Daoy (cell line): ENCODE data around the gene SHC1. TPM values are rescaled to one million over a fixed set of nuclear protein-coding genes. Genes with fewer than 3 reads are reported as not detected.

Experiments
- DNase-seq: peaks from one replicate; pipeline ENCODE4 v3.0.0-alpha.2; 2015; ENCODE audit warnings: low read depth
- total RNA-seq: library from RNA; depleted of rRNA; stranded (reverse); fragments of >200 nt; shearing (Covaris generic); gene quantifications from 2 replicates; pipeline ENCODE4 v1.2.3, GENCODE V29; 2014; rRNA removed

Gene SHC1, protein sequence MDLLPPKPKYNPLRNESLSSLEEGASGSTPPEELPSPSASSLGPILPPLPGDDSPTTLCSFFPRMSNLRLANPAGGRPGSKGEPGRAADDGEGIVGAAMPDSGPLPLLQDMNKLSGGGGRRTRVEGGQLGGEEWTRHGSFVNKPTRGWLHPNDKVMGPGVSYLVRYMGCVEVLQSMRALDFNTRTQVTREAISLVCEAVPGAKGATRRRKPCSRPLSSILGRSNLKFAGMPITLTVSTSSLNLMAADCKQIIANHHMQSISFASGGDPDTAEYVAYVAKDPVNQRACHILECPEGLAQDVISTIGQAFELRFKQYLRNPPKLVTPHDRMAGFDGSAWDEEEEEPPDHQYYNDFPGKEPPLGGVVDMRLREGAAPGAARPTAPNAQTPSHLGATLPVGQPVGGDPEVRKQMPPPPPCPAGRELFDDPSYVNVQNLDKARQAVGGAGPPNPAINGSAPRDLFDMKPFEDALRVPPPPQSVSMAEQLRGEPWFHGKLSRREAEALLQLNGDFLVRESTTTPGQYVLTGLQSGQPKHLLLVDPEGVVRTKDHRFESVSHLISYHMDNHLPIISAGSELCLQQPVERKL
- 112 and 126 TPM in 2 replicates for total RNA-seq

DNA sequence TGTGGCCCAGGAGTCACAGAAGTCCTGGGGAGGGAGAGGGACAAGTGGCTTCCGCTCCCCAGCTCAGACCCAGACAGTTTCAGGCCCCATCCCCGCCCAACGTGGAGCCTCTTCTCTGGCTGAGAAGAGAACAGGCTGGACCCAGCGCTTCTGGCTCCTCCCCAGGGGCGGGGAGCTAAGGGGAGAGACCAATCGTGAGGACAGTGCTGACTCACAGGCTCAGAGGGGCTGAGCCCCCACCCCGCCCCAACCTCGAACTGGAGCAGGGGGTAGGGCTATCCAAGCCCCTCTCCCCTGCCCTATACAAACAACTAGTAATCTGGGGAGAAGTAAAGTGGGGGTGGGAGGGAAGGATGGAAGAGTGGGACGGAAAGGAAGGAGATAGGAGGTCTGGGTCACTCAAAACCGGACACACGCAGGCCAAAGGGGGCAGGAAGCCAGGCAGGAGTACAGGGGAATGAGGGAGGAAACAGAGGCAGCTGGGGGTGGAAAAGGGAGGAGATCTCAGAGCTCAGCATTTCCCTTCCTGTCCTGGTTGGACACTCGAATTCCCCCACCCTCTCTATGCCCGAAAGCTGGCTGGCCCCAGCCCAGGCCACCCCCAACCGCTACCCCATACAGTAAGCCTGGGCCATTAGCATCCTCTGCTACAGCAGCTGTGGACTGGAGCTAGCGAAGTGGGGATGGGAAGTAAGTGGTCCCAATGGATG lies at the start of gene SHC1:
SHC1 (minus strand) TSS at position 117 of the 710 bp plus-strand sequence. CDS start 221 bp downstream, outside the sequence.
- DNase-seq = peak; percentile 98

DNA sequence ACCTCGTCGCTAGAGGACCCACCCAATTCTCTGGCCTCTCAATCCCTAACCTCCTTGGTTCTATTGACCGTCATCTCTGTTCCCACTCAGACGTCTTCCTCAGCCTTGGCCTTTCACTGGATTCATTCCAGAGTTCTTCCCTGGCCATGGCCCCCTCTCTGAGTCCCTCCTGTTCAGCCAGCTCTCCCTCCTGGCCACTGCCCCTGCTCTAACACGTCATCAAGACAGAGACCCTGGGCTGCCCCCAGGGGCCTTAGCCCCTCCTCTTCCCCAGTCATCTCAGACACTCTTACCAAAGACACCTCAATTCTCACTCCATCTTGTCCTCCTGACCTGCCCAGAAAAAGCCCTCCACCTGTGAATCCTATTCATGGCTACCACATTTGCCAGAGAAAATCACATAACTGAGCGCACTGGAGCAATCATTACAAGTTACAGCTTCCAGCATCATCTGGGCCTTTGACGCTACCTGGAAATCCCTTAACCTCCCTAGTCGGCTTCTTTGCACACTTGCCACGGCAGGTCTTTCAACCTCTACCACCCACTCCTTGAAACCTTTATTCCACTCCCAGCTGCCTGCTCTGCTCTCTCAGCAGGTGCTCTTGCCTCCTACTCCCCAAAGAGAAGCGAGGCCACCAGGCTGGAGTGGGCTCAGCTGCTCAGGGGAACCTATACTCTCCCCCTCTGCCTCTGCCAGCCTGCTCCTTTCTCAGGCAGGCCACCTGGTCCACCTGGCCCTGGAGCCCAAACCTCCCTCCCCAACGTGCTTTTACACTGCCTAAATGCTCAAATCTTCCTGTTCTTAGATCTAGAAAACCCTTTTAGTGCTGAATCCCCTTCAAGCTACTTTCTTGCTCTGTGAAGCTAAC lies 49.1 kb upstream of the SHC1 start:
- no peak for DNase-seq

- DNase-seq = no peak
Measured at GRCh38 chr1:155018617-155019348, 48.2 kb upstream of the SHC1 start.

DNA sequence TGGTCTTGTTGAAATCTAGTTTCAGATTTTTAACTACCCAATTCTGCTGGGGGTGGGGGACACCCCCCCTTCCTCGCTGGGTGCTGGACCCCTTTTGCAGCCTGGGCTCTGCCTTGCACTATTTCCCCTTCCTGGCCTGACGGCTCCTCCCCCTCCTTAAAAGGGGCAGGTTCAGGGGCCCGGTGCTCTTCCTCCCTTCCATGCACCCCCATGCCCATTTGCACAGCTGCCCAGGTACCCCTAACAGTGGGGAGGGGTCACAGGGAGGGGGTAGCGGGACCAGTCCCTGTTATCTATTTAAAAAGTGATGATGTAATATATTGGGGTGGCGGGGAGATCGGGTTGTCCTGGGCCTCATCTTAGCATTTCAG lies 47.4 kb upstream of the SHC1 start:
- DNase-seq = no peak

DNA sequence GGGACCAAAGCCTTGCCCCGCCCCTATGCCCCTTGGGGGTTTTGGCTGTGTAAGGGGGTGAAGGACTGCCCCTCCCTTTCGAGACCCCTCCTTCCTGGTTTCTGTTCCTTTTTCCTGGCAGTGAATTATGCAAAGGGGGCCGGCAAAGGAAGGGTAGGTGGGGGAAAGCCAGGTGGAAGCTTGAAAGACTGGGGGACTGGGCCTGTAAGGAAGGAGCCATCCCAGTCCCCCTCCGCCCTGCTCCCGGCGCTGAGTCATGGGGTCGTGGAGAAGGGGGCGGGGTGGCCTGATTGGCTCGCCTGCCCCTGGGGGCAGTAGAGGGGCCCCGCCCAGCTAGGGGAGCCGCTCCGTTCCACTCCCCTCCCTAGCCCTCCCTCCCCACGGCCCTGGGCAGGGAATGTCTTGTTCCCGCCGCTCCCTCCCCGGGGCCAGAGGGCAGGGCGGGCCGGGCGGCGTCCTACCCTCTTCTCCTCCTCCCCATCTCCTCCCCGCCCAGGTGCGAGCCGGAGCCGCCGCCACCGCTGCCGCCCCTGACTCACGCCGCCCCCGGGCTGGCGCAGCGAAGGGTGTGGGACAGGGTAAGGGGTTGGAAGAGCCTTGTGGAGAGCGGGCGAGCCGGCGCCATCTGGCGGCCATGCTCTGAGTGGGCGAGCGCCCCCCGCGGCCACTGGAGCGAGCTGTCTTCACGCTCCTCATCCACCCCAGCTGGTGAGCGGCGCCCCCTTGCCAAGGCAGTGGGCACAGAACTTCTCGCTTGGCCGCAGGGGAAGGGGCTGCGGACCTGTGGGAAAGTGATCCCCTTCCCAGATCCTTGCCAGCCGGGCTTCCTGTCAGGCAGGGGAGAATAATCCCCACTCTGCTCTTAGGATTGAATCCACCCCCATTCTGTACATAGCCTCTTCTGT lies 46.7 kb upstream of the SHC1 start:
- DNase-seq = peak; percentile 98

DNA sequence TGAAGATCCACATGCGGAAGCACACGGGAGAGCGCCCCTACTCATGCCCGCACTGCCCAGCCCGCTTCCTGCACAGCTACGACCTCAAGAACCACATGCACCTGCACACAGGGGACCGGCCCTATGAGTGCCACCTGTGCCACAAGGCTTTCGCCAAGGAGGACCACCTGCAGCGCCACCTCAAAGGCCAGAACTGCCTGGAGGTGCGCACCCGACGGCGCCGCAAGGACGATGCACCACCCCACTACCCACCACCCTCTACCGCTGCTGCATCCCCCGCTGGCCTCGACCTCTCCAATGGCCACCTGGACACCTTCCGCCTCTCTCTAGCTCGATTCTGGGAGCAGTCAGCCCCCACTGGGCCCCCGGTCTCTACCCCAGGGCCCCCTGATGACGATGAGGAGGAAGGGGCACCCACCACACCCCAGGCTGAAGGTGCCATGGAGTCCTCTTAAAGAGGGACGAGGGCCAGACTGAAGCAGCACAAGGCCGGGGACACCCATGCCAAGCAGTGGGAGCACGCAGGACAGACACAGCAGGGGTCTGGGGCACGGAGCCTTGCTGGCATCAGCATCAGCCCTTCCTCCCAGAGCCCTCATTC lies 45.8 kb upstream of the SHC1 start:
- no peak for DNase-seq

GRCh38 chr1:155015527-155016230 lies 45.1 kb upstream of the SHC1 start:
- DNase-seq = no peak

DNA sequence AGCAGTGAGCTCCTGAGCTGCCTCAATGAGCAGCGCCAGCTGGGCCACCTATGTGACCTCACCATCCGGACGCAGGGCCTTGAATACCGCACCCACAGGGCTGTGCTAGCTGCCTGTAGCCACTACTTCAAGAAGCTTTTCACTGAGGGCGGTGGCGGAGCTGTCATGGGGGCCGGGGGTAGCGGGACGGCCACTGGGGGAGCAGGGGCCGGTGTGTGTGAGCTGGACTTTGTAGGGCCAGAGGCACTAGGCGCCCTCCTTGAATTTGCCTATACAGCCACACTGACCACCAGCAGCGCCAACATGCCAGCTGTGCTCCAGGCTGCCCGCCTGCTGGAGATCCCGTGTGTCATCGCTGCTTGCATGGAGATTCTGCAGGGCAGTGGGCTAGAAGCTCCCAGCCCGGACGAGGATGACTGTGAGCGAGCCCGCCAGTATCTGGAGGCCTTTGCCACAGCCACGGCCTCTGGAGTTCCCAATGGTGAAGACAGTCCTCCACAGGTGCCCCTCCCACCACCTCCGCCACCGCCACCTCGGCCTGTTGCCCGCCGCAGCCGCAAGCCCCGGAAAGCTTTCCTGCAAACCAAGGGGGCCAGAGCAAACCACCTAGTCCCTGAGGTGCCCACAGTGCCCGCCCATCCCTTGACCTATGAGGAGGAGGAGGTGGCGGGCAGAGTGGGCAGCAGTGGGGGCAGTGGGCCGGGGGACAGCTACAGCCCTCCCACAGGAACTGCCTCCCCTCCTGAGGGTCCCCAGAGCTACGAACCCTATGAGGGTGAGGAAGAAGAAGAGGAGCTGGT lies 44.4 kb upstream of the SHC1 start:
- no peak for DNase-seq

DNA sequence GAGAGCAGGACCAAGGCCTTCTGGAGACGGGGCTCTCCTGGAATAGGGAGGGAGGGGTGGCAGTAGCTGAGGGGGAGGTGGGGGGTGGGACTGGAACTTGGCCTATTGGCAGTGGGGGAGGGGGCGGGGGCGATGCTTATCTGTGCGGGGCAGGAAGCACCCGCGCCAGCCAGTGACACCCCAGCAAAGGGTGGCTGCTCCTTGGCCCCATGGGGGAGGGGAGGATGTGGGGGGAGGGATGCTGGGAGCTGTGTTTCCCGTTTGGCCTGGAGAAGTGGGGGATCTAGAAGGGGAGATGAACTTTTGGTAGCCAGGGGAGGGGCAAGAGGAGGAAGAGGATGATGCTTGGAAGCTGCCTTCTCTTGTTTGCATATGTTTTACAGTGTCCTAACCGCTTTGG lies 43.1 kb upstream of the SHC1 start:
- DNase-seq = no peak

DNA sequence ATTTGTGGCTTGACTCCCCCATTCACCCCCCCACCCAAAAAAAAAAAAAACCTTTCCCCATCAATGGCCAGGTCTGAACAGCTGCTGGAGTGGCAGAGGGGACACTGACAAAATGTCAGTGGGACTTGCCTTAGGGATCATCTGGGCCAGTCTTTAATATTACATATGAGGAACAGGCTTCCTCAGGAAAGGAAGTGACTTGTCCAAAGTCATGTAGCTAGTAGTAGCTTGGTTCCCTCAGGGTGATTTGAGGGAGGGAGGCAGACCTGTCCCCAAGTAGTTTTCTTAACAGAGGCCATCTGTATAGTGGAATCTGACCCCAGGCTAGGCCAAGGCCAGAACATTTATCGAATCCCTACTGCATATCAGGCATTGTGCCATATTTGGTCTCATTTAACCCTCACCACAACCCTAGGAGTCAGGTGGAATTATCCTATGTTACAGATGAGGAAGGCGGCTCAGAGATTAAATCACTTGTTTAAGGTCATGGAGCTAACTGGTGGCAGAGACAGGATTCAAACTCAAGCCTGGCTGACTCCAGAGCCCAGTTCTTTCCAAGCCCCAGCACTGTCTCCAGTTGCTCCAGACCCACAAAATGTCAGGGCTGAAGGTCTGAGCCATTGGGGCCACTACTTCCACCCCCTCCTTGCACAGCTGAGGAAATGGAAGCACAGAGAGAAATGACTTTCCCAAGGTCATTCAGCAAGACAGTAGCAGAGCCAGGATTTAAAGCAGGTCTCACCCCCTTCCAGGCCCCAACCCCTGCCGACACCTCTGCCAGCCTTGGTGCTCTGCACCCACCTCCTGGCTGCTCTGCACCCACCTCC lies 42.4 kb upstream of the SHC1 start:
- no peak for DNase-seq

- peak; percentile 58 for DNase-seq
Measured at GRCh38 chr1:155012026-155012546, 41.5 kb upstream of the SHC1 start.

DNA sequence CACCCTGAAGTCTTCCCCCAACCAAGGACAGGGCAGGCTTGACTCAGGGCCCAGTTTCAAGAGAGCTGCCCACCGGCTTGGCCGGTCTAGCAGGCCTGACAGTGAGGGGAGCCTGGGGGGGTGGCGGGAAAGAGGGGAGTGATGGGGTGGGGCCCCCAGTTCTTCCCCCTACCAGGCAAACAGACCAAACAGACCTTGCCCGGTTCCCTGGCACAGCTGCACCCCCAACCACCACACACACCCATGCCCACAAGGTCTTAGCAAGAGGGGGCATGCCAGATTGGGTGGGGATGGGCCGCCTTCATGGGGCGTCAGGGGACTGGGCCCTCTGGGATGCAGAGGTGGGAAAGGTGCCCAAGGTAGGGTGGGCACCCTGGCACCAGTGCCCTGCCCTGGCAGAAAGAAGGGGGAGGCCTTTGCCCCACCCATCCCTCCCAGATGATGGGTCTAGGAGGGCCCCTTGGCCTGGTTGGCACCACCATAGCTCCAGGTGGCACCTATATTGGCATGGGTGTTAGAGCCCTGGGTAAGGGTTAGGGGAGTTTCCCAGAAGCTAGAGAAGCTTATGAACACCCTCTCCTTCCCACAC lies 41.0 kb upstream of the SHC1 start:
- no peak for DNase-seq

- no peak for DNase-seq
Measured at GRCh38 chr1:155011004-155011416, 40.5 kb upstream of the SHC1 start.

GRCh38 chr1:155010211-155010918 lies 39.8 kb upstream of the SHC1 start:
- no peak for DNase-seq

DNA sequence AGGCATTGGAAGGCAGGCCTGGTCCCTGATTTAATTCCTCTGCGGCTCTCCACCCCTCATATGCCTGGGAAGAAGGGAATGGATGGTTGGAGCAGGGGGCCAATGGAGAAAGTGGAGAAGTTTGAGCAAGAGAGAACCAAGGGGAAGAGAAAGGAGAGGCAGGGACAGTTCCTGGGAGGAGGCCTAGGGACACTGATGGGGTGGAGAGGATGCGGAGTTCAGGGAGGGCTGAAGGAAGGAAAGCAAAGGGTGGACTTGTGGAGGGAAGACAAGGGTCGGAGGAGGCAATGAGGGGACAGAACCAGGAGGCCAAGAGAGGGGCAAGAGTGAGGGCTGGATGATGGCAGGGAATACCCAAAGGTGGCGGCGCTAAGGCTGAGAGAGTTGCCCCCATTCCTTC lies 39.2 kb upstream of the SHC1 start:
- DNase-seq = no peak

DNA sequence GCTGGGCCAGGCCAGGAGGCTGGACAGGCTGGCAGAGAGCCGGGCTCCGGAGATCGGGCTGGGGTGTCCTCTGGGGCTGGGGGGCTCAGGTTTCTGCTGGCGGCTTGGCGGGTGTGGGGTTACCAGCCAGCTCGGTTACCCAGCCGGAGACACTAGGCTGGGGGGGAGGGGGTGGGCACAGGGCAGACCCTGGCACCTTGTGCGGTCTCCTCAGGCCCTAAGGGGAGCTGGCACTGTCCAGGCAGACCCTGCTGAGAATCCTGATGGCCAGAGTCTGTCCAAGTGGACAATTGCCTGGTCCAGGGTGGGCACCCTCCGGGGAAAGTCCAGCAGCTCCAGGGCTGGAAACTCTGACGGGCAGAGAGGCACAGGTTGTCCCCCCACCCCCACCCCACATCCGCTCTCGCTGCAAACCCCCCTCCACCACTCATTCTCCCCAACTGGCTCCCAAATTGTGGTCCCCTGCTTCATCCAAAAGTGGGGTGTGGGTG lies 38.7 kb upstream of the SHC1 start:
- DNase-seq = no peak
